Activated CD4-positive, alpha-beta T cell treated with anti-CD3 and anti-CD28 coated beads for 36 hours (primary cell): ENCODE data around the gene MROH2A. TPM values are rescaled to one million over a fixed set of nuclear protein-coding genes. Genes with fewer than 3 reads are reported as not detected.

Source experiments
- ATAC-seq: fragments of 200-7000 bp; cut with Tn5 transposase; one replicate; pipeline ENCODE4 v1.10.0; 2021; ENCODE audit warnings: mild to moderate bottlenecking, moderate library complexity
- CTCF ChIA-PET: fragments of 350-600 bp; sonication (Branson Sonifier 250); formaldehyde crosslinking; loops from one replicate; lab custom pipeline; 2021; ENCODE audit warnings: antibody characterized with exemption; lab: Charles Lee
- POLR2A ChIA-PET: fragments of 350-600 bp; sonication (Branson Sonifier 250); formaldehyde crosslinking; loops from one replicate; lab custom pipeline; 2021; ENCODE audit warnings: antibody characterized with exemption, inconsistent platforms; lab: Charles Lee
- DNase-seq: peaks from one replicate; pipeline ENCODE4 v3.0.0-alpha.2; 2020
- H3K27ac Mint-ChIP-seq: one replicate; pipeline ENCODE4 v1.8.0; 2021; ENCODE audit warnings: mixed read lengths
- H3K27me3 Mint-ChIP-seq: one replicate; pipeline ENCODE4 v1.8.0; 2021; ENCODE audit warnings: mixed read lengths
- H3K36me3 Mint-ChIP-seq: one replicate; pipeline ENCODE4 v1.8.0; 2021; ENCODE audit warnings: low read depth, mixed read lengths
- H3K4me1 Mint-ChIP-seq: one replicate; pipeline ENCODE4 v1.8.0; 2021; ENCODE audit warnings: mixed read lengths
- H3K4me3 Mint-ChIP-seq: one replicate; pipeline ENCODE4 v1.8.0; 2021; ENCODE audit warnings: mild to moderate bottlenecking, moderate library complexity, mixed read lengths
- H3K9me3 Mint-ChIP-seq: one replicate; pipeline ENCODE4 v1.8.0; 2021; ENCODE audit warnings: low read depth, mixed read lengths
- intact Hi-C, 2 experiments: fragments of 100-400 bp; cut with DNase I in 1 of 2; cut with micrococcal nuclease in 1 of 2; formaldehyde crosslinking; loops; one replicate each; pipeline versions ENCODE4 v1.14.2 to v1.15.1; 2022 to 2024; cut with DNase I, micrococcal nuclease
- total RNA-seq, 2 experiments: library from RNA; stranded (reverse); gene quantifications; one replicate each; pipeline ENCODE4 v1.2.3, GENCODE V29; 2021

MROH2A gene
- total RNA-seq, 2 experiments from 2014 or later = not detected

DNA sequence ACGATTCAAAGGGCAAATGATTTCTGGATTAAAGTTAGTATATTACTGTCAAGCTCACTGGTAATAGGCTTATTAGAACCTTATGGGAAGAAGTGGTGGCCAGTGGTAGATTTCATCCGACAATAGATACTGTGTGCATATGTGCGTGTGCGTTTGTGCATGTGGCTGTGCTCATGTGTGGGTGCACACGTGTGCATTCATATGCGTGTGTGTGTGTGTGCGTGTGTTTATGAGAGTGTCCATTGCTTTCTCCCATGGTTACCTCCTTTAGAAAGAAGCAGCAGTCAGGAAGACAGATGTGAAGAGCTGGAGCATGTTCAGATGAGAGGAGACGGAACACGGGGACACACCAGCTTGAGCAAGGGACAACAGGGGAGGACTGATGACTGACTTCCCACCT, 8.9 kb upstream of the MROH2A start:
- CTCF ChIA-PET = no interaction called here
- ATAC-seq (no peak), DNase-seq (no peak)
- POLR2A ChIA-PET = no interaction called here
- H3K4me3 Mint-ChIP-seq = no peak overlapping the region
- no peaks in the 10 kb centered on the region for H3K4me1 Mint-ChIP-seq
- H3K36me3 Mint-ChIP-seq = no peaks in the 10 kb centered on the region
- no peak overlapping the region for H3K27ac Mint-ChIP-seq
- peaks cover 14% of the 10 kb centered on the region for H3K27me3 Mint-ChIP-seq
- no peaks in the 10 kb centered on the region for H3K9me3 Mint-ChIP-seq
- intact Hi-C loops = no loop called here

DNA sequence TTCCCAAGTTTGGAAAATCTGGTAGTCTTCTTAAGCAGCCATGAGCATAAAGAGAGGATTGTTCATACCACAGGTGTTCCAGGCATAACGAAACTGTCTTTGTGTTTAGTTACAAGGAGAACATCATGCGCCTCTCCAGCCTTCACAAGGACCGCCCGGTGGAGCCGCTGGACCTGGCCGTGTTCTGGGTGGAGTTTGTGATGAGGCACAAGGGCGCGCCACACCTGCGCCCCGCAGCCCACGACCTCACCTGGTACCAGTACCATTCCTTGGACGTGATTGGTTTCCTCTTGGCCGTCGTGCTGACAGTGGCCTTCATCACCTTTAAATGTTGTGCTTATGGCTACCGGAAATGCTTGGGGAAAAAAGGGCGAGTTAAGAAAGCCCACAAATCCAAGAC, 6.0 kb upstream of the MROH2A start:
- Mint-ChIP-seq H3K36me3 (no peaks in the 10 kb centered on the region), H3K4me3 (no peak overlapping the region), H3K4me1 (no peaks in the 10 kb centered on the region), H3K9me3 (peaks cover 14% of the 10 kb centered on the region), H3K27ac (no peak overlapping the region), H3K27me3 (peaks cover 8% of the 10 kb centered on the region)
- ChIA-PET CTCF (no interaction called here), POLR2A (no interaction called here)
- ATAC-seq (no peak), DNase-seq (no peak)
- intact Hi-C loops = no loop called here

DNA sequence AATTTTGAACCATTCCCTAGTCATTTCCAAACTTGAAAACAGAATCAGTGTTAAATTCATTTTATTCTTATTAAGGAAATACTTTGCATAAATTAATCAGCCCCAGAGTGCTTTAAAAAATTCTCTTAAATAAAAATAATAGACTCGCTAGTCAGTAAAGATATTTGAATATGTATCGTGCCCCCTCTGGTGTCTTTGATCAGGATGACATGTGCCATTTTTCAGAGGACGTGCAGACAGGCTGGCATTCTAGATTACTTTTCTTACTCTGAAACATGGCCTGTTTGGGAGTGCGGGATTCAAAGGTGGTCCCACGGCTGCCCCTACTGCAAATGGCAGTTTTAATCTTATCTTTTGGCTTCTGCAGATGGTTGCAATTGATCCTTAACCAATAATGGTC, 5.5 kb upstream of the MROH2A start:
- Mint-ChIP-seq H3K36me3 (no peaks in the 10 kb centered on the region), H3K9me3 (peaks cover 14% of the 10 kb centered on the region), H3K27ac (no peak overlapping the region), H3K4me1 (no peaks in the 10 kb centered on the region), H3K4me3 (no peak overlapping the region), H3K27me3 (peaks cover 9% of the 10 kb centered on the region)
- DNase-seq (no peak), ATAC-seq (no peak)
- POLR2A ChIA-PET = no interaction called here
- CTCF ChIA-PET = no interaction called here
- intact Hi-C loops = no loop called here

DNA sequence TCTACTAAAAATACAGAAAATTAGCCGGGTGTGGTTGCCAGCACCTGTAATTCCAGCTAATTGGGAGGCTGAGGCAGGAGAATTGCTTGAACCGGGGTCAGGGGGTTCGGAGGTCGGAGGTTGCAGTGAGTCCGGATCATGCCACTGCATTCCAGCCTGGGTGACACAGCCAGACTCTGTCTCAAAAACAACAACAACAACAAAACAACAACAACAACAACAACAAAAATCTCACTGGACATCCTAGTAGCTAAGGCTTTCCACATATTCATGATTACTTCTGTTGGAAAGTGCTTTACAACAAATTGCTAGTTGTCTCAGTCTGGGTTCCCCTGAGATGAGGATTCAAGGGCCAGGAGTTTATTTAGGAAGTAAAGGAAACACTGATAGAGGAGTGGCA, 4.3 kb upstream of the MROH2A start:
- Mint-ChIP-seq H3K27me3 (peaks cover 12% of the 10 kb centered on the region), H3K27ac (no peak overlapping the region), H3K4me3 (no peak overlapping the region), H3K36me3 (no peaks in the 10 kb centered on the region), H3K4me1 (no peaks in the 10 kb centered on the region), H3K9me3 (peaks cover 14% of the 10 kb centered on the region)
- DNase-seq (no peak), ATAC-seq (no peak)
- intact Hi-C loops = no loop called here
- POLR2A ChIA-PET = no interaction called here
- CTCF ChIA-PET = interaction anchor here (0.5 kb wide), 1 partner anchor 1293 kb away, joined by 3 read pairs; no protein-coding TSS in a partner anchor

DNA sequence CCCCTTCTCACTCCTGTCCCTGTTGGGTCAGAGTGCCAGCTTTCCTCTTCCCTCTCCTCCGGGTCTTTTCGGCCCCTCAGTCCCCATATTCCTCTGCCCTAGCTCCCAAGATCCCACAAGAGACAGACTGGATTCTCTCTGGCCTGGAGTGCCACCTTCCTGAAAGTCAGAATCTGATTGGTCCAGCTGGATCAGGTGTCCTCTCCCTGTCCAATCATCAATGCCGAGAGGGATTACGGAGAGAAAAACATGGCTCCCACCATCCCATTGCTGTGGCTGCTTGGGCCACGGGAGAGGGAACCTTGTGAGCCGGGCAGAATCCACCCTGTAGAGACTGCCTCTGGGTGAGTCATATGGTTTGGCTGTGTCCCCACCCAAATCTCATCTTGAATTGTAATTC, 2.7 kb upstream of the MROH2A start:
- DNase-seq (no peak), ATAC-seq (no peak)
- Mint-ChIP-seq H3K27ac (no peak overlapping the region), H3K27me3 (peaks cover 9% of the 10 kb centered on the region), H3K36me3 (no peaks in the 10 kb centered on the region), H3K4me1 (no peaks in the 10 kb centered on the region), H3K9me3 (peaks cover 14% of the 10 kb centered on the region), H3K4me3 (no peak overlapping the region)
- intact Hi-C loops = no loop called here
- CTCF ChIA-PET = interaction anchor here (0.6 kb wide), 1 partner anchor 1254 kb away, joined by 3 read pairs; no protein-coding TSS in a partner anchor
- POLR2A ChIA-PET = no interaction called here

DNA sequence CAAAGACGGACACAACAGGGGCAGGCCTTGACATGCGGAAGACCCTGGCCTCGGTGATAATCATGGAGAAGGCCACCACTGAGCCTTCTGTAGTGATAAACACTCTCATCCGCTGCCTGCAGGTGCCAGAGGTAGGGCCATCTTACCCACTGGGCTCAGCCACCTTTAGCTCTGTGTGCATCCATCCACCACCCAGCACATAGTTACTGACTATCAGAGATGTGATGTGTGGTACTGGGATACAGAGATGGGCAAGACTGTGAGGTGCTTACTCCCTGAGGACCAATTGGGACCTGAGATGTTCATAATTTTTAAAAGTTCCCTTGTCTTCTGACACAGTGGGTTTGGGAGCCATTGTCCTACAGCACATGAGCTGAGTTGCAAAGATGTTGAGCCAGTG, 1.6 kb downstream of the MROH2A start:
- ChIA-PET CTCF (interaction anchor here (0.7 kb wide), 1 partner anchor 722 kb away, joined by 3 read pairs; no protein-coding TSS in a partner anchor), POLR2A (interaction anchor here (0.6 kb wide), 1 partner anchor 295 kb away, joined by 5 read pairs; no protein-coding TSS in a partner anchor)
- intact Hi-C loops = no loop called here
- ATAC-seq (no peak), DNase-seq (no peak)
- H3K4me3 Mint-ChIP-seq = no peak overlapping the region
- H3K9me3 Mint-ChIP-seq = peaks cover 14% of the 10 kb centered on the region
- H3K4me1 Mint-ChIP-seq = no peaks in the 10 kb centered on the region
- H3K27me3 Mint-ChIP-seq = peaks cover 20% of the 10 kb centered on the region
- H3K27ac Mint-ChIP-seq = no peak overlapping the region
- H3K36me3 Mint-ChIP-seq = no peaks in the 10 kb centered on the region

DNA sequence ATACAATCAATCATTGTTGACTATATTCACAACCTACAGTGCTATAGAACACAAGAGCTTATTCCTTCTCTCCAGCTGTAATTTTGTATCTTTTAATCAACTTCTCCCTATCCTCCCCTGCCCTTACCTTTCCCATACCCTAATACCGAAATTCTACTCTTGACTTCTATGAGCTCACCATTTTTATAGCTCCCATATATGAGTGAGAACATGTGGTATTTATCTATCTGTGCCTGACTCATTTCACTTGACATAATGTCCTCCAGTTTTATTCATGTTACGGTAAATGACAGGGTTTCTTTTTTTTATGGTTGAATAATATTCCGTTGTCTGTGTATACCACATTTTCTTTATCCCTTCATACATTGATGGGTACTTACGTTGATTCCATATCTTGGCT, 2.6 kb downstream of the MROH2A start:
- POLR2A ChIA-PET = no interaction called here
- DNase-seq = no peak
- Mint-ChIP-seq H3K27me3 (peaks cover 18% of the 10 kb centered on the region), H3K4me1 (no peaks in the 10 kb centered on the region), H3K9me3 (peaks cover 9% of the 10 kb centered on the region), H3K27ac (no peak overlapping the region), H3K36me3 (no peaks in the 10 kb centered on the region), H3K4me3 (no peak overlapping the region)
- ATAC-seq = no peak
- CTCF ChIA-PET = no interaction called here
- intact Hi-C loops = no loop called here

DNA sequence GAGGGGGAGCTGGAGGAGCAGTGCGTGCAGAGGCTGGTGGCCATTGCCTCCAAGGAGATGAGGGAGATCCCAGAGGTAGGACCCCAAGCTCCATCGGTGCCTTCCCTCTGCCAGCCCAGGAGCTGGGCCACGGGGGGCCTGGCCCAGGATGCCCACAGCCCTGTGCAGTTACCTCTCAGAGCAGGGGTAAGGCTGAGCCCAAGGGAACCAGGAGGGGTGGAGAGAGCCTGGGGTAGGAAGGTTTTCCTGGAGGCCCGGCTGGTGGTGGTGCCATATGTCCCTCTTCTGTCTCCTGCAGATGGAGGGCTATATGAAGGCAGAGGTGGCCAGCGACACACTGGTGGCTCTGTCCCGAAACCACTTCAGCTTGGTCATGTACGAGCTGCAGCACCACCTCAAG, 11.4 kb downstream of the MROH2A start:
- intact Hi-C loops = no loop called here
- H3K4me1 Mint-ChIP-seq = no peaks in the 10 kb centered on the region
- ChIA-PET CTCF (no interaction called here), POLR2A (no interaction called here)
- H3K36me3 Mint-ChIP-seq = no peaks in the 10 kb centered on the region
- DNase-seq = no peak
- peaks cover 6% of the 10 kb centered on the region for H3K27me3 Mint-ChIP-seq
- no peak for ATAC-seq
- H3K4me3 Mint-ChIP-seq = no peak overlapping the region
- H3K9me3 Mint-ChIP-seq = peaks cover 5% of the 10 kb centered on the region
- no peak overlapping the region for H3K27ac Mint-ChIP-seq

DNA sequence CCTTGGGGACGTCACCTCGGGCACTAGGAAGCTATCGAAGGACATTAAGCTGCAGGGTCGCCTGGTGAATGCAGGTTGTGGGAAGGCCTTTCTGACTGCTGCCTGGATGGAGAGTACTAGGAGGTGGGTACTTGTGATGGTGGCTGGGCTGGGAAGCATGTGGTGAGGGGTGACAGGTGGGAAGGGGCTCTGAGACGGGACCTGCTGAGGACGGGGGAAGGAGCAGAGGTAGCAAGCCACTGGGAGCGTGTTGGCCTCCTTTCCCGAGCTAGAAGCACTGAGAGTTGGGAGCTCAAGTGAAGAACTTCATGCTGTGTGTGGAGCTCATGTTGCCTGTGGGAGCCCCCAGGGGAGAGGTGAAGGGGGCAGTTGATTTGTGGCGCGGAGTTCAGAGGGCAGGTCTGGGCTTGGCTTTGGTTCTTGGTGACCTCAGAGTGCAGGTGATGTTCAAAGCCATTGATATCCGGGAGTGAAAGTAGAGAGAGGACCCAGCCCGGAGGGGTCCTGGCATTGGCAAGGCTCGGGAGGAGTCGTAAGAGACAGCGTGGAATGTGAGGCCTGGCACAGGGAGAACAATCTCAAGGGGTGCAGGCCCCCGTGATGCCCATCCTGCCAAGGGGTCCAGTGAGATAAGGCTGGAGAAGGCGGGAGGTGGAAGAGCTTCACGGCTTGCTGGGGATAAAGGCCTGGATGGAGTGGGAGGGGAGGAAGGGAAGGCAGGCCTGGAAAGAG, 13.2 kb downstream of the MROH2A start:
- POLR2A ChIA-PET = no interaction called here
- intact Hi-C loops = no loop called here

DNA sequence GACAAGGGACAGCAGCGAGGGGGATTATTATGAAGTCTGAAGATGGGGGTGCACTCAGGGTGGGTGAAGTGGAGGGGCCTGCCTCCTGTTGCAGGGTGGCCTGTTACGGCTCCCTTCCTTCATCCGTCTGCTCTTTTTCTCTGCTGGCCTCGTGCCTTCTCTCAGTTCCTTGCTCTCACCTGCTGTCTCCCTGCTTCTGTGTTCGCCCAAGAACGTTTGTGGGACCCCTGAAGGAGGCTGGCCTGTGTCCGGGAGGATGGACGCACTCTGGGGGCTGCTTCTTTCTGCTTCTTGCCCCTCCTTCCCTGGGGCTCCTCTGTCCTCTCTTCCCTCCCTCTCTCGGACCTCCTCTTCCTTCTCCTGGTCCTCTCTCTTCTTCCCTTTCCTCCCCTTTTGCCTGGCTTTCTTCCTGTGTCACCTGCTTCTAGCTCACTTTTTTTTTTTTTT, 13.8 kb downstream of the MROH2A start:
- ATAC-seq (no peak), DNase-seq (no peak)
- H3K9me3 Mint-ChIP-seq = no peaks in the 10 kb centered on the region
- H3K4me1 Mint-ChIP-seq = no peaks in the 10 kb centered on the region
- POLR2A ChIA-PET = no interaction called here
- no peak overlapping the region for H3K4me3 Mint-ChIP-seq
- H3K27me3 Mint-ChIP-seq = no peaks in the 10 kb centered on the region
- no peaks in the 10 kb centered on the region for H3K36me3 Mint-ChIP-seq
- H3K27ac Mint-ChIP-seq = no peak overlapping the region
- intact Hi-C loops = no loop called here
- CTCF ChIA-PET = no interaction called here

More for the DNA sequence above, 13.2 kb downstream of the MROH2A start:
- no peaks in the 10 kb centered on the region for H3K36me3 Mint-ChIP-seq
- peaks cover 2% of the 10 kb centered on the region for H3K9me3 Mint-ChIP-seq
- no peaks in the 10 kb centered on the region for H3K4me1 Mint-ChIP-seq
- CTCF ChIA-PET = no interaction called here
- H3K27me3 Mint-ChIP-seq = peaks cover 2% of the 10 kb centered on the region
- DNase-seq (no peak), ATAC-seq (no peak)
- no peak overlapping the region for H3K4me3 Mint-ChIP-seq
- no peak overlapping the region for H3K27ac Mint-ChIP-seq

DNA sequence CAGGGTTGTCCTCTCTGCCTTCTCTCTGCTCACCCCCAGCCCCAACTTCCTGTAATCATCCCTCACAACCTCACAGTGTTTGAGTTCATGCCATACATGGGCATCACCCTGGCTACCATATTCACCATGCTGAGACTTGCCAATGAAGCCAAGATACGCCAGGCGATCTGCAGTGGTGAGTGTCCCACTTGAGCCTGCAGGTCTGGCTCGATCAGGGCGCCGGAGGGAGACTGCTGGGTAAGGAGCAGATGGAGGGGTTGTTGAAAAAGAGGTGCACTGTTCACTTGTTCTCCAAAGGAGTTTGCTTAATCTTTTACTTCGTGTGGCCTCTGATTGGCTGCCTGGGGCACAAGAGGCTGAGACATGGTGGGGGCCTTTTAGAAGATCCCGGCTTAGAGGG, 14.6 kb downstream of the MROH2A start:
- no peaks in the 10 kb centered on the region for H3K9me3 Mint-ChIP-seq
- CTCF ChIA-PET = no interaction called here
- no peaks in the 10 kb centered on the region for H3K27me3 Mint-ChIP-seq
- no peaks in the 10 kb centered on the region for H3K36me3 Mint-ChIP-seq
- H3K4me1 Mint-ChIP-seq = no peaks in the 10 kb centered on the region
- ATAC-seq (no peak), DNase-seq (no peak)
- POLR2A ChIA-PET = no interaction called here
- H3K4me3 Mint-ChIP-seq = no peak overlapping the region
- intact Hi-C loops = no loop called here
- H3K27ac Mint-ChIP-seq = no peak overlapping the region

DNA sequence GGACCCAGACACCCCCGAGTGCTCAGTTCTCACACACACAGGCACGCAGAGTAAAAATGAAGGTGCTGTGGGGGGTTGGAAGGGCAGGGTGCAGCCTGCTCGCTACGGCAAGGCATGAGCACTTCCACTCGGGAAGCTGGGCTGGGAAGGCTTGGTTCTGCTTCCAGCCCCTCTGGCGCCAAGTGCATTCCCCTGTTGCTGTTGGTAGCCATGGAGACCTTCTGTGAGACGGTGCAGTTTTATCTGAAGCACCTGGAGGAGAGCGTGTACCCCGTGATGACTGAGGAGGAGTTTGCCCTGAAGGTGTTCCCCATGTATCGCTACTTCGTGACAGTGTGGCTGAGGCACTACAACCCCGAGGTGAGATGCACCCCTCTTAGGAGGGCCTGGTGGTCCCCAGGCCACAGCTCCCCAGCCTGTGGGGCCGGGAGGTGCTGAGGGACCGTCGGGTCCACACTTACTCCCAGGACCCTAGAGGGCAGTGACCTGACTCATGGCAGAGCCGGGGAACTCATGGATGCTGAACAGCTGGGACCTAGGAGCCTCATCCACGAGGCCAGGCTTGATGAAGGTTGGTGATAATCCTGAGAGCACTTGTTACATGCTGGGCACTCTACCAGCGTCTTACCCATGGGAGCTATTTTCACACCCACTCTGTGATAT, 15.5 kb downstream of the MROH2A start:
- CTCF ChIA-PET = no interaction called here
- ATAC-seq (no peak), DNase-seq (no peak)
- Mint-ChIP-seq H3K4me3 (no peak overlapping the region), H3K9me3 (no peaks in the 10 kb centered on the region), H3K4me1 (no peaks in the 10 kb centered on the region), H3K27me3 (no peaks in the 10 kb centered on the region), H3K27ac (no peak overlapping the region), H3K36me3 (no peaks in the 10 kb centered on the region)
- POLR2A ChIA-PET = no interaction called here
- intact Hi-C loops = no loop called here
